AML-193 (cell line): Measurements from ENCODE around the gene TANGO6.
"Not testable (repeated sequence)": the region's sequence is repeated elsewhere in the genome, so short reads cannot be mapped to it uniquely, and the experiment has no call there.

ENCODE experiments used
- DNase-seq, 2 experiments: peaks; one replicate each; lab custom pipeline; 2025; lab: John Stamatoyannopoulos, UW

TANGO6 gene

DNA sequence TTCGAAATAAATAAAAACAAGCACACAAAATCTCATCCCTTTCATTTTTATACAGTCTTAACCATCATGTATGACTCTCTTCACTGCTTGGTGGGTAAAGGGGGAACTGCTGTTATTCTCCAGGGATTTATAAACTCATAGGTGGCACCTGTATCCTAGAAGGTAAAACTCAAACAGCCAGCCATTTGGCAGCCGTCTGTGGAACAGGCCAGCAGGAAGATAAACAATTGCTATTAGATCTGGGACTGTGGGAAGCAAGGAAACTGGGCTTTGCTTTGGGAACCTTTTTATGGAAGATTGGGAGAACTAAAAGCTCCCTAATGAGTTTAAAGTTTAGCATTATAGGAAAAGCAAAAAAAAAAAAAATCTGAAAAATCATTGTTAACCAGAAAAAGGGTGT is 126.0 kb downstream of the TANGO6 start:
- no peak for DNase-seq

DNA sequence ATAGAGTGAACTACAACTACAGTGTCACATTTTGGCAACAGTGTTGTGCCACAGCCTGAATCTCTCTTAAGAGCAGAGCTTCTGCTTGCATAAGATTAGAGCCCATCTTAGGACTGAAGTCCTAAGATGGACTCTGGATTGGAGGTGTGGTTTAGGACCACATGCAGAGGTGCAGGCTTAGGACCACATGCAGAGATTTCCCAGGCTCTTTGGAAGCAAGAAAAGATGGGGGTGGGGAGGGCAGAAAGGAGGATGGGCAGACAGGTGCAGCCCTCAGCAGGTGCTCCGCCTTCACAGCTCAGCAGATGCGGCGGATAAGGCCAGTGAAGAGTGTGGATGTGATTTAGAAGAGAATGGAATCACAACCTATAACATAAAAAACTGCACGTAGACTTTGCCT is 128.7 kb downstream of the TANGO6 start:
- DNase-seq = no peak

DNA sequence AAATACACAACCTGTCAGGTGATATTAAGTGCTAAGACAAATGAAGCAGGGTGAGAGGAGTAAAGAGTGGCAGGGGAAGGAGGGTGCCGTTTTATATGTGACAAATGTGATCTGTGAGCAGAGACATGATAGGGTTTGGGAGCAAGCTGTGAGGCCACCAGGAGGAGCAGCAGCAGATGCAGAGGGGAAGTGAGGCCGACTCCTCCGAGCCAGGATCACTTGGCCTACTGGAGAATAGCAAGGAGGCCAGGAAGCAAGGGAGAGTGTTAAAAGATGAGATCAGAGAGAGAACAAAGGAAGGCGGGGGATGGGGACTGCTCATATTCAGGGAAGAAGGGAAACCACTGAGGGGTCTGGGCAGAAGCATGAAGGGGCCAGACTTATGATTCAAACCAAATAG is 129.4 kb downstream of the TANGO6 start:
- no peak for DNase-seq

DNA sequence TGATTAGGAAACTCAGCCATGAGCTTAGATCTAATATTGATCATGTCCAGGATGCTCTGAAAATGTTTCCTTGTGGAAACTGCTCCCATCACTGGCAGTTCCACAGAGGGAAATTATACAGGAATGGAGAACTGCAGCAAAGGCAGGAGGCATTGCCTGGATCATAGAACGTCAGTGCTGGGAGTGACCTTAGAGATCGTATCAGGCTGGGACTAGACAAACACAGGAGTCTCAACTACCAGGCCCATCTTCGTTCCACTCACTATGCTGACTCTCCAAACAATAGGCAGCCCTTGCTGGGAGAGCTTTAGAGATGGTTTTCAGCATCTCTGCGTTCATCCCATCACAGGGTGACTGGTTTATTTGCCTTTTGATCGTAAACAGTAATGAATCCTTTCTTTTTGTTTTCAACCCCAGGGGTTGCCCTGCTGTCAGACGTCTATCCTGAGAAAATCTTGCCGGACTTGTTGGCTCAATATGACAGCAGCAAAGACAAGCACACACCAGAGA is 130.3 kb downstream of the TANGO6 start:
- DNase-seq = no peak

DNA sequence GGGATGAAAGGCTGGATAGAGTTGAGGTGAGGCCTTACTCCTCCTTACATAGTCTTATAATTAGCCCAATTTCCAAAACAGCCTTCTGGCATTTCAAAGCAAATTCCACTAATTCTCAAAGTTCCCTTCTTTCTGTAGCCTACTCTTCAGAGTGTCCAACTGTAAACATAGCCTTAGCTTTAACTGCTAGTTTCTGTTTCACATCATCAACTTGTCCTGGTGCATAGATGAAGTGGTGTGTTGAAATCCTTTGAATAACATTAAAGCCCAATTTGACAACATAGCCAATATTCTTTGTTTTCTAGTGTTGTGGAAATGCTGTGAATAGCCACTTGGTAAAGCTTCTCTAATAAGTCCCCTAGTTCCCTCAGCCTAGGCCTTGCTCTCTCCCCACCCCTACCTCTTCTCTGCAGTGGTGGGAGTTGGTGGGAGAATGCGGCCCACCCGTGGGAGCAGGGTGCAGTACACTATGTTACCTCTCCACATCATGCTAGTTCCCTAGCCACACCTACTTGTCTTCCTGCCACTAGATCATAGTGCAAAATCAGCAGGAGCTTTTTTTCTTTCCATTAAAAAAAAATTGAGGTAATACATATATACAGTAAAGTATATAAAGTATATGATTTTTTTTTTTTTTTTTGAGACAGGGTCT is 135.1 kb downstream of the TANGO6 start:
- DNase-seq = no peak

DNA sequence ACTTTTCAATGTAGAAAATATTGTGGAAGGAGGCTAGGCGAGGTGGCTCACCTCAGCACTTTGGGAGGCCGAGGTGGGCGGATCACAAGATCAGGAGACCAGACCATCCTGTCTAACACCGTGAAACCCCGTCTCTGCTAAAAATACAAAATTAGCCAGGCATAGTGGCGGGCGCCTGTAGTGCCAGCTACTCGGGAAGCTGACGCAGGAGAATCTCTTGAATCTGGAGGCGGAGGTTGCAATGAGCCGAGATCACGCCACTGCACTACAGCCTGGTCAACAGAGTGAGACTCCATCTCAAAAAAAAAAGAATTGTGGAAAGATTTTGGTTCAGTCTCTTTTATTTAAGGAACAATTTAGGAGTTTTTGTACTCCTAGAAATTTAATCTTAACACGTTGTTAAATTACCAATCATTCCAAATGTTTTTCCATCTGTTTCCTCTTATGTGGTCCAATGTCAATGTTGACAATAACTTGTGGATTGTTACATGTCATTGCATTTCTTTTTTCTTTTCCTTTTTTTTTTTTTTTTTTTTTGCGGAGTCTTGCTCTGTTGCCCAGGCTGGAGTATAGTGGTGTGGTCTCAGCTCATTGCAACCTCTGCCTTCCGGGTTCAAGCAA is 137.5 kb downstream of the TANGO6 start:
- no peak for DNase-seq

DNA sequence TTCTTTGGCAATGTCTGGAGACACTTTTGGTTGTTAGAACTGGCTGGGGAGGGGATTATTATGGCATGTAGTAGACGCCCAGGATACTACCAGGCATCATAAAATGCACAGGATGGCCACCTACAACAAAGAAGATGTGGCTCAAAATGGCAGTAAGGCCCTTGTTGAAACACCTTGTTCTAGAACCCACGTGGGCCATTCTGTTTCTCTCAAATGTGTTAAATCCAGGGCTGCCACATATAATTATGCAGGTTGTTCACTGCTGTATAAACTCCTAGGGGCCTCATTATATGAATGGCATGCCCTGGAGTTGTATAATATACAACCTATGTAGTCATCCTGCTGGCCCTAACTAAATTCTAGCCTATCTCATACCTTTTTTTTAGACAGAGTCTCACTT is 138.6 kb downstream of the TANGO6 start:
- no peak for DNase-seq

DNA sequence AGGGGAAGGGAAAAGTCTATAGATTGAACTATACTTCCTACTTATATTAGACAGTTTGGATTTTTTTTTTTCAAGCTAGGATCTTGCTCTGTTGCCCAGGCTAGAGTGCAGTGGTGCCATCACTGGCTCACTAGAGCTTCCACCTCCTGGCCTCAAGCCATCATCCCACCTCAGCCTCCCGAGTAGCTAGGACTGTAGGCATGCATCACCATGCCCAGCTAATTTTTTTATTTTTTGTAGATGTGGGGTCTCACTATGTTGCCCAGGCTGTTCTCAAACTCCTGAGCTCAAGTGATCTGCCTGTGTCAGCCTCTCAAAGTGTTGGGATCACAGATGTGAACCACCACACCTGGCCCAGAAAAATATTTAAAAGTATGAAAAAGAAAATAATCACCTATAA is 141.1 kb downstream of the TANGO6 start:
- DNase-seq = no peak

DNA sequence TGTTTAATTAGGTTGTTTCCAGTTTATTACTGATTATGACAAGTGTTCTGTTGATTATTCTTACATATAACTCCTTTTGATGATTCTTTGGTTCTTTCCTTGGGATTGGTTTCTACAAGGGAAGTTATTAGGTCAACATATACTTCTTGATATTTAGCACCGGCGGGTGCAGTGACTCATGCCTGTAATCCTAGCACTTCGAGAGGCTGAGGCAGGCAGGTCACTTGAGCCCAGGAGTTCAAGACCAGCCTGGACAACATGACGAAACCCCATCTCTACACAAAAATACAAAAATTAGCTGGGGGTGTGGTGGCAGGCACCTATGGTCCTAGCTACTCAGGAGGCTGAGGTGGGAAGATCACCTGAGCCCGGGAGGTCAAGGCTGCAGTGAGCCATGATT is 141.9 kb downstream of the TANGO6 start:
- DNase-seq = no peak

DNA sequence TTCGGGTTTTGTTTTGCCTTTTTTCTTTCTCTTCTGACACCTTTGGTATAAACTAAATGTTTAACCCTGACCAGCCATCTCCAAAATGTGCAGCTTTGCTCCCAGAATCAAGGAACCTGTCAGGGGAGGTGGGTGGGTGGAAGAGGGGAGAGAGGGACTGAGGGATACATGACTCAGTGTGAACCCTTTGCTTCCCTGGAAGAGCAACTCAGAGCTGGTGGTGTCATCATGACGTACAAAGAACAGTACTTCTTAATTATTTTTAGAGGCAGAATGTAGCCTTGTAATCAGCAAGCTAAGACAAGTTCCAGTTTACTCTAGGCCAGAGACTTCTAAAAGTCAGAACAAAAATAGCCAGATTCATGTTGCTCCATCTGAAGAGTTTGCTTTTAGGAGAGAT is 142.5 kb downstream of the TANGO6 start:
- no peak for DNase-seq

DNA sequence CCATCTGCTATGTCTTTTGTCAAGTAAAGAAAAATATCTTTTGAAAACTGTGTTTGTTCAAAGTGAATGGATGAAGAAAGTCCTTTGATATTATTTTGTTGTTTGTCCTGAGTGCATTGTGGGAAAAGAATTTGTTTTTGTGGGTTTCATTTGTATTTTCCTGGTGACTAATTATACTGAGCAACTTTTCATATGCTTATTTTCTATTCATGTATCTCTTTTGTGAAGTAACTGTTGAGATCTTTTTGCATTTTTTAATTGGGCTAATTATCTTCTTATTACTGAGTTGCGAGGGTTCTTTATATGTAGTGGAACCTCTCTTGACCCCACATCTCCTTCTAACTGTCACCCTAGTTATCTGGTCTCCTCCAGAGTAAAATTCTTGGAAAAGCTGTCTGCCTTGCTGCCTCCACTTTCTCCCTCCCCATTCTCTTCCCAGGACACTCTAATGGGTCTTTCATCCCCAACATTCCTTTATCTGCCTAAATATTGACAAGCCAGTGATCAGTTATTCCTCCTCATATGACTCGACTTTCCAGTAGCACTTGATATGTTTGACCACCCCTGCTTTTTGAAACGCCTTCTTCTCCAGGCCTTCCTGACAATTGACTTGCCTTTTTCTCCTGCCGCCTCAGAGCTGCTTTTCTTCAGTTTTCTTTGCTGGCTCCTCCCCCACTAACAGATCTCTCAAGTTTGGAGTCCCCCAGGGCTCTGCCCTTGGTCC is 144.6 kb downstream of the TANGO6 start:
- DNase-seq = no peak

DNA sequence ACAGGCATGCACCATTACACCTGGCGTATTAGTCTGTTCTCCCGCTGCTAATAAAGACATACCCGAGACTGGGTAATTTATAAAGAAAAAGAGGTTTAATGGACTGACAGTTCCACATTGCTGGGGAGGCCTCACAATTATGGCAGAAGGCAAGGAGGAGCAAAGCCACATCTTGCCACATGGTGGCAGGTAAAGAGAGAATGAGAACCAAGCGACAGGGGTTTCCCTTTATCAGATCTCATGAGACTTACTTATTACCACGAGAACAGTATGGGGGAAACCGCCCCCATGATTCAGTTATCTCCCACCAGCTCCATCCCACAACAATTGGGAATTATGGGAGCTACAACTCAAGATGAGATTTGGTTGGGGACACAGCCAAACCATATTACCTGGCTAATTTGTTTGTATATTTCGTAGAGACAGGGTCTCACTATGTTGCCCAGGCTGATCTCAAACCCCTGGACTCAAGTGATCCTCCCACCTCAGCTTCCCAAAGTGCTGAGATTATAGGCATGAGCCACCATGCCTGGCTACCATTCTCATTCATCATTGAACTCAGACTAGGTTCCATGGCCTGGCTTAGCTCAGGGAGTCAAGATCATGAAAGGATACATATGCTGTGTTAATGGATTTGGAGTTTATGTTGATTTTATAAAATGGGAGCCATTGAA is 147.0 kb downstream of the TANGO6 start:
- not testable (repeated sequence) for DNase-seq

DNA sequence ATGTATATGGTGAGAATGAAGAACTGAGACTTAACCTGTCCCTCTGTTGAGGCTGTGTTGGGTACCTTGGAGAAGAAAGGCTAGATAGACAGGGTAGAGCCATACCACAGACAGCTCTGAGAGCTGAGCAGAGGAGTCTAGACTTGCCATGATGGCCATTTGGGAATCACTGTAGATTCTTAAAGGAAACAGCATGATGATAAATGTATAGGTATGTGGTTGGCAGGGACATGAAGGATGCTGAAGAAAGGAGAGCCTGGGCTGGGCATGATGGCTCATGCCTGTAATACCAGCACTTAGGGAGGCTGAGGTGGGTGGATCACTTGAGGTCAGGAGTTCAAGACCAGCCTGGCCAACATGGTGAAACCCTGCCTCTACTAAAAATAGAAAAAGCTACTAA is 147.7 kb downstream of the TANGO6 start:
- no peak for DNase-seq

DNA sequence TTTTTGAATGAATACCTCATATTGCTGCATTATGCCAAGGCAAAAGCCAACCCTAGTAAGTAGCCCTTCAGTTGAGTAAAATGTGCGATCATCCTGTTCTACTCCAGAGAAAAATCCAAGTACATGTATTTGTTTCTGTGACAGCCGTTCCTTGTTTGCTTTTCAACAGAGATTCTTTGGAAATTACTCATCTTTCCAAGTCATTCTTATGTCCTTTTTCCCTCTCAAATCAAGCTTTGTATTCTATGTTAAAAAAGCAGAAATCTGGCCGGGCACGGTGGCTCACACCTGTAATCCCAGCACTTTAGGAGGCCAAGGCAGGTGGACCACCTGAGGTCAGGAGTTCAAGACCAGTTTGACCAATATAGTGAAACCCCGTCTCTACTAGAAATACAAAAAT is 149.2 kb downstream of the TANGO6 start:
- no peak for DNase-seq

DNA sequence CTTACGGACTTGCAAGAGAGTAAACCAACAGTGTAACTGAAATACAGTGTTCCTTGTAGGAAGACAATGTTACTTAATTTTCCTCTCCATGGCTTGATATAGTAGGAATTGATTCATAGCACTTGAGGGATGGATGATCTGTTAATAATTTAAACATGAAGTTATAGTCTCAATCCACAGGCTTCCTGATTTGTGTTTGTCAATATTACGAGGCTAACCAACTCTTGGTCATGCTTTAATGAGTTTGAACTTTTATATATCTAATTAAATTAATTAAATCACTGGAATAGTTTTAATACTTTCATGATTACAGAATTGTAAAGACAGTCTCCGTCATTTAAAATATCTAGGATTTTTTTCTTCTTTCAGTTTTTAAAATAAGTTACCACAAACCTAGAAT is 150.1 kb downstream of the TANGO6 start:
- DNase-seq = no peak

DNA sequence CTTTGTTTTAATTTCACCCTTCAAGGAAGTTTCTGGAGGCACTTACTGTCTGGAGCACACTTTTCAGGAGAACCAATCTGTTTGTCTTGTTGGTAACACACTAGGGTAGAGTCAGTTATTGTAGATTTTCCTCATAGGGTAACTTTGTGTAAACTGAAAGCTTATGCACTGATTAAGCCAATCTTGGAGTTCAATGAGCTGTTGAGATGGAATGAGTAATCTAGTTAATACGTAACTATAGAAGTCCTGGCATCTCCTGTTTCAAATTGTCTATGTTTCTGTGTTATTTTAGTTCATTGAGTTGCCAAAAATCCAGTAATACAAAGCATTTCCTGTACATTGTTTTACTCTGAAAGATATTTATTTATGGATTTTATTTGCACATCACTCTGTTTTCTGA is 150.6 kb downstream of the TANGO6 start:
- DNase-seq = no peak

DNA sequence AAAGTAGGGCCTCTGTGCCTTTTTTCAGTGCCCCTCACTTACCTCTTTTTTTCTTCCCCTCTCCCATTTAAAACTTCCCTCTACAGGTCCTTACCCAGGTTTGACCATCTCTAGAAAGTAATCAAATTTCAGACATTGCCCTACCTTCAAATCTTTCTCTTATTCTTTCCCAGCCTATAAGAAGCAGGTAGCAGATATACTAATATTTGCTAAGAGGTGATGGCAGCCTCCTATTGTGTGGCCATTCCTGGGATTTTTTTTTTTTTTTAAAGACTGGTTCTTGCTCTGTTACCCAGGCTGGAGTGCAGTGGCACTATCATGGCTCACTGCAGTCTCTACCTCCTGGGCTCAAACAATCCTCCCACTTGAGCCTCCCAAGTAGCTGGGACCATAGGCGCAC is 151.0 kb downstream of the TANGO6 start:
- no peak for DNase-seq

DNA sequence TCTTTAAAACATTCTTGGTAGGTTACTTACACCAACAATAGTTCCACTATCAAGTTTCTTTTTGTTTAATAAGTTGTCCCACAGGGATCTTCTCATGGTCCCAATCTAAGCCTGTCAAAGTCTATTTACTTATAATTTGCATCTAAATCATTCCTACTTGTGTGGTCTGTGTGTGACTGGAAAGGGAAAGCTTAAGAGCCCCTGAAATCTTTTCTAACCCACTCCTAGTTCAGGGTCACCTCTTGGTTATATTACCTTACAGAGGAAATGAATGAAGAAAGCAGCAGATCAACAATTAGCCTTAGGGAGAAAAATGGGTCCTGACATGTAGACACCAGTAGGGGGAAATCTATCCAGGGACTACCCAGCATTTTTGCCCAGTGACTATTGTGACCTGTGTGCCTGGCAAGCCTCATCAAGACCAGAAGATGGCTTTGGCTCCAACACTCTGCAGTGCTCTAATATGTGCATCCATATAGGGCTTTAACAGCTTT is 151.7 kb downstream of the TANGO6 start:
- no peak for DNase-seq

DNA sequence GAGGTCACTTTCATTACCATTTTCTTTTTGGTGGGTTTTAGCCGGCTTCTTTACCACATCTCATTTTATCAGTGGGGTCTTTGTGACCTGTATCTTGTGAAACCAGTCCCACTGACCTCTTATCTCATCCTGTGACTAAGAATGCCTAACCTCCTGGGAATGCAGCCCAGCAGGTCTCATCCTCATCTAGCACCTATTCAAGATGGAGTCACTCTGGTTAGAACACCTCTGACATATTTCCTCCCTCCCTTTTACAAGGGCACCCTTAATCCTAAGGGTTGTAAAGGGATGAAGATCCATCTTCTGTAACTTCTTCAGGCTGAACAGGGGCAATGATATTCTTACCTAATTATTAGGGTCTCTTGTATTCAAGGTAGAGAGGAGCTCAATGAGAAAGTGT is 154.2 kb downstream of the TANGO6 start:
- no peak for DNase-seq

DNA sequence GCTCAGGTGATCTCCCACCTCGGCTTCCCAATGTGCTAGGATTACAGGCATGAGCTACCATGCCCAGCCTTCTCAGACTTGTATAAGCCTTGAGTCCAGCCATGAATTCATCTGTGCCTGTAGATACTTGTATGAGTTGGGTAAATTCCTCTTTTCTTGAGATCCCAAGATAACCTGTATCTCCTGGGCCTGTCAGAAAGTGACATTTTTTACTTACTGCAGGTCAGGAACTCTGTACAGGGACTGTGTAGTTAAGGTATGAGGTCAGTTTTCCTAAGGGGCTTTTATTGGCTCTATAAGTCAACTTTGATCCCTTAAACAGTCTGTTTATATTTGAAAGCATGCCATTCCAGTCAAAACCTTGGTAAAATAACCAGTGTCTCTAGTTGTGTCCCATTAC is 155.8 kb downstream of the TANGO6 start:
- DNase-seq = no peak

DNA sequence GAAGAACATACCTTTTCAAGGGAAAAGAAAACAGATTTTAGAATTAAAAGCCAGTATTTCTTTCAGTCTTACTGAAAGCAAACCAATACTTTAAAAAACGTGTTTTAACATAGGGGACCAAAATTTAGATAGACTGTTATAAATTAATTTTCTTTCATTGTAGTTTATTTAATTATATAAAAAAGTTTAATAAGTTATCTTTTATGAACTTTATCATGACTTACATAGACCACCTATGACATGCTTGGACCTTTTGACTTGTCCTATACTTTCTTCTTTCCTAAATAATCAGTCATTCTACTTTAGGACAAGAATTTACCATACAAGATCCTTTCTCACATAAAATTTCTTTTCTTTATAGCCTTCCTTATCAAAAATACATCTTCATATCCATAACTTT is 160.2 kb downstream of the TANGO6 start:
- DNase-seq = no peak

DNA sequence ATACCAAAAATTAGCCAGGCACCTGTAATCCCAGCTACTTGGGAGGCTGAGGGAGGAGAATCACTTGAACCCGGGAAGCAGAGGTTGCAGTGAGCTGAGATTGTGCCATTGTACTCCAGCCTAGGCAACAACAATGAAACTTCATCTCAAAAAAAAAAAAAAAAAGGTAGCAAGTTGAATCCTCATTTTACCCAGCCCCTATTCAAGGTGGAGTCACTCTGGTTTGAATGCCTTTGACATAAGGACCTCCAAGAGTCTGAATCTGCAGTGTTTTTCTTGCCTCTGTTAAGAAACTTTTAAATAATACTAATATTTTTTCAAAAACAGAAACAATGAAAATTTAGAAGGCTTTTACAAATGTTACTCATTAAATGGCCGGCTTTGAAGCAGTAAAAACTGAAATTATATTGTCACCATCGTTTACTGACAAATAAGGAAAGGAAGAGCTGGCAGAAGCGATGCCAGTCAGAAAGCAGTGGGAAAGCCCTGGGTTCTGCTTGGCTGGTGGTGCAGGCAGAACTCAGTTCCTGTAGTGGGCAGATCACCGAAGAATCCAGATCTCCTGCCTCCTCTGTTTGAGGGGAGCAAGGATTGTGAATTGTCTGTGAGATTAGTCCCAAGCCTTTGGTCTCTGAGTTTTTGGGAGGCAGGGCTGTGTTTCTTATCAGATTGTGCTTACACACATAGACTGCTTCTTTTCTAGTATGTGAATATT is 162.5 kb downstream of the TANGO6 start:
- DNase-seq = no peak
